ENCODE data around the gene PKDCC. TPM values are rescaled to one million over a fixed set of nuclear protein-coding genes. Genes with fewer than 3 reads are reported as not detected.

PKDCC gene
- total and polyA plus RNA-seq, 2 experiments from 2014 or later = 1.2 to 9.9 TPM

- no peak overlapping the region for H3K9ac ChIP-seq
- H3K4me1 ChIP-seq (ENCODE audit: insufficient read depth) = no peaks in the 10 kb centered on the region
- TF ChIP-seq EZH2phosphoT487 (IDR thresholded peaks at IDR 0.05; ENCODE audit: insufficient read depth, low read depth) (no peak), EZH2 (IDR thresholded peaks at IDR 0.05; ENCODE audit: insufficient read depth, poor library complexity, severe bottlenecking) (no peak)
- in situ Hi-C loops (cut with MboI) = loop anchor here (10.0 kb wide), 2 partner anchors 101 to 231 kb away; no protein-coding TSS in a partner anchor
- H3K79me2 ChIP-seq (ENCODE audit: insufficient read depth) = no peaks in the 10 kb centered on the region
- H3K27me3 ChIP-seq (replicated peaks; ENCODE audit: insufficient read depth) = no peaks in the 10 kb centered on the region
- H3K9me3 ChIP-seq (ENCODE audit: low read depth) = no peaks in the 10 kb centered on the region
- no peak overlapping the region for H2AFZ ChIP-seq
- no peak overlapping the region for H3K4me2 ChIP-seq (ENCODE audit: unreplicated experiment)
- no peaks in the 10 kb centered on the region for H4K20me1 ChIP-seq (ENCODE audit: insufficient read depth)
- no peaks in the 10 kb centered on the region for H3K9me2 ChIP-seq (ENCODE audit: insufficient read depth)
- DNase-seq = no peak
- no peak overlapping the region for H3K27ac ChIP-seq
- H3F3A ChIP-seq (ENCODE audit: insufficient read depth) = peaks cover 6% of the 10 kb centered on the region; the same call in 1 of the 2 replicates
- H3K4me3 ChIP-seq = no peak overlapping the region
- no peaks in the 10 kb centered on the region for H3K36me3 ChIP-seq (ENCODE audit: low read depth)
These were observed 46.3 kb downstream of the PKDCC start for GRCh38 chr2:42094114-42094513.

GRCh38 chr2:42095923-42096408 is 48.1 kb downstream of the PKDCC start:
- no peaks in the 10 kb centered on the region for H3K4me1 ChIP-seq (ENCODE audit: insufficient read depth)
- peak; percentile 84 for DNase-seq
- in situ Hi-C loops (cut with MboI) = loop anchor here (10.0 kb wide), 2 partner anchors 99 to 229 kb away; no protein-coding TSS in a partner anchor

GRCh38 chr2:42096869-42097591 is 49.2 kb downstream of the PKDCC start:
- Histone ChIP-seq H3K36me3 (ENCODE audit: low read depth) (no peaks in the 10 kb centered on the region), H3F3A (ENCODE audit: insufficient read depth) (peaks cover 10% of the 10 kb centered on the region; the same call in 1 of the 2 replicates), H3K9me3 (ENCODE audit: low read depth) (no peaks in the 10 kb centered on the region), H3K9me2 (ENCODE audit: insufficient read depth) (no peaks in the 10 kb centered on the region), H4K20me1 (ENCODE audit: insufficient read depth) (no peaks in the 10 kb centered on the region), H3K79me2 (ENCODE audit: insufficient read depth) (no peaks in the 10 kb centered on the region), H3K27me3 (replicated peaks; ENCODE audit: insufficient read depth) (no peaks in the 10 kb centered on the region), H3K9ac (no peak overlapping the region), H2AFZ (peak overlapping the region; percentile 30; the same call in 1 of the 2 replicates), H3K4me1 (ENCODE audit: insufficient read depth) (peaks cover 5% of the 10 kb centered on the region; the same call in 1 of the 2 replicates), H3K4me3 (no peak overlapping the region), H3K27ac (no peak overlapping the region), H3K4me2 (ENCODE audit: unreplicated experiment) (no peak overlapping the region)
- TF ChIP-seq EZH2 (IDR thresholded peaks at IDR 0.05; ENCODE audit: insufficient read depth, poor library complexity, severe bottlenecking) = no peak
- no peak for TF ChIP-seq EZH2phosphoT487 (IDR thresholded peaks at IDR 0.05; ENCODE audit: insufficient read depth, low read depth)
- WGBS, 2 experiments (ENCODE audit: low coverage in 1 of 2, low lambda C conversion rate in 2 of 2, missing lambda C conversion rate in 2 of 2) = 75 to 79% methylated on average over 10 of the region's 10 CpGs
- in situ Hi-C loops (cut with MboI) = loop anchor here (10.0 kb wide), 2 partner anchors 98 to 228 kb away; no protein-coding TSS in a partner anchor
- DNase-seq = no peak

More at GRCh38 chr2:42095923-42096408, 48.1 kb downstream of the PKDCC start:
- peaks cover 10% of the 10 kb centered on the region; the same call in 1 of the 2 replicates for H3F3A ChIP-seq (ENCODE audit: insufficient read depth)
- H3K4me2 ChIP-seq (ENCODE audit: unreplicated experiment) = no peak overlapping the region
- H2AFZ ChIP-seq = no peak overlapping the region
- H4K20me1 ChIP-seq (ENCODE audit: insufficient read depth) = no peaks in the 10 kb centered on the region
- TF ChIP-seq EZH2phosphoT487 (IDR thresholded peaks at IDR 0.05; ENCODE audit: insufficient read depth, low read depth) (no peak), EZH2 (IDR thresholded peaks at IDR 0.05; ENCODE audit: insufficient read depth, poor library complexity, severe bottlenecking) (no peak)
- H3K79me2 ChIP-seq (ENCODE audit: insufficient read depth) = no peaks in the 10 kb centered on the region
- no peaks in the 10 kb centered on the region for H3K36me3 ChIP-seq (ENCODE audit: low read depth)
- no peaks in the 10 kb centered on the region for H3K9me2 ChIP-seq (ENCODE audit: insufficient read depth)
- no peaks in the 10 kb centered on the region for H3K27me3 ChIP-seq (replicated peaks; ENCODE audit: insufficient read depth)
- H3K4me3 ChIP-seq = no peak overlapping the region
- no peak overlapping the region for H3K27ac ChIP-seq
- whole genome bisulfite sequencing, 2 experiments (ENCODE audit: low coverage in 1 of 2, low lambda C conversion rate in 2 of 2, missing lambda C conversion rate in 2 of 2) = 47 to 48% methylated on average over 2 of the region's 2 CpGs
- no peak overlapping the region for H3K9ac ChIP-seq
- no peaks in the 10 kb centered on the region for H3K9me3 ChIP-seq (ENCODE audit: low read depth)

- Histone ChIP-seq H3K79me2 (ENCODE audit: insufficient read depth) (no peaks in the 10 kb centered on the region), H3K9ac (peak overlapping the region; percentile 42), H3K9me2 (ENCODE audit: insufficient read depth) (no peaks in the 10 kb centered on the region), H3K27ac (no peak overlapping the region), H3K27me3 (replicated peaks; ENCODE audit: insufficient read depth) (no peaks in the 10 kb centered on the region), H3K36me3 (ENCODE audit: low read depth) (no peaks in the 10 kb centered on the region), H3K4me1 (ENCODE audit: insufficient read depth) (peaks cover 8% of the 10 kb centered on the region; the same call in 1 of the 2 replicates), H3K4me3 (no peak overlapping the region), H4K20me1 (ENCODE audit: insufficient read depth) (no peaks in the 10 kb centered on the region), H3K4me2 (ENCODE audit: unreplicated experiment) (no peak overlapping the region), H2AFZ (peak overlapping the region; percentile 77), H3K9me3 (ENCODE audit: low read depth) (no peaks in the 10 kb centered on the region), H3F3A (ENCODE audit: insufficient read depth) (peaks cover 20% of the 10 kb centered on the region)
- TF ChIP-seq EZH2phosphoT487 (IDR thresholded peaks at IDR 0.05; ENCODE audit: insufficient read depth, low read depth) (no peak), EZH2 (IDR thresholded peaks at IDR 0.05; ENCODE audit: insufficient read depth, poor library complexity, severe bottlenecking) (no peak)
- WGBS, 2 experiments (ENCODE audit: low coverage in 1 of 2, low lambda C conversion rate in 2 of 2, missing lambda C conversion rate in 2 of 2) = 42 to 48% methylated on average over 9 of the region's 9 CpGs
- in situ Hi-C loops (cut with MboI) = loop anchor here (10.0 kb wide), 2 partner anchors 96 to 226 kb away; no protein-coding TSS in a partner anchor
- peak; percentile 49 for DNase-seq
These were observed 51.0 kb downstream of the PKDCC start for GRCh38 chr2:42098571-42099437.
